ENCODE data around the gene IVD.

IVD gene

GRCh38 chr15:40416056-40416455 lies 10.5 kb downstream of the IVD start:
- Mint-ChIP-seq H3K9me3 (no peaks in the 10 kb centered on the region), H3K27me3 (no peaks in the 10 kb centered on the region)

DNA sequence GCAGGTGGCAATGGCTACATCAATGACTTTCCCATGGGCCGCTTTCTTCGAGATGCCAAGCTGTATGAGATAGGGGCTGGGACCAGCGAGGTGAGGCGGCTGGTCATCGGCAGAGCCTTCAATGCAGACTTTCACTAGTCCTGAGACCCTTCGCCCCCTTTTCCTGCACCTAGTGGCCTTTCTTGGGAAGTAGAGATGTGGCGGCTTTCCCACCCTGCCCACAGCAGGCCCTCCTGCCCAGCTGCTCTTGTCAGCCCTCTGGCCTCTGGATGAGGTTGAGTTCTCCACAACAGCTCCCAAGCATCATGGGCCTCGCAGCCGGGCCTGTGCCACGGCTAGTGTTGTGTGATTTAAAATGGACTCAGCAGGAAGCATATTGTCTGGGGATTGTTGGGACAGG lies 12.5 kb downstream of the IVD start:
- no peak overlapping the region for H3K27ac Mint-ChIP-seq
- peaks cover 48% of the 10 kb centered on the region for H3K36me3 Mint-ChIP-seq (ENCODE audit: low read depth)
- no peaks in the 10 kb centered on the region for H3K9me3 Mint-ChIP-seq
- DNase-seq: no peak
- peaks cover 5% of the 10 kb centered on the region for H3K4me1 Mint-ChIP-seq (ENCODE audit: low read depth)
- H3K27me3 Mint-ChIP-seq: no peaks in the 10 kb centered on the region
- no peak overlapping the region for H3K4me3 Mint-ChIP-seq

More at GRCh38 chr15:40416056-40416455, 10.5 kb downstream of the IVD start:
- Mint-ChIP-seq H3K36me3 (ENCODE audit: low read depth) (peaks cover 67% of the 10 kb centered on the region), H3K4me1 (ENCODE audit: low read depth) (no peaks in the 10 kb centered on the region), H3K4me3 (no peak overlapping the region), H3K27ac (no peak overlapping the region)
- no peak for DNase-seq

DNA sequence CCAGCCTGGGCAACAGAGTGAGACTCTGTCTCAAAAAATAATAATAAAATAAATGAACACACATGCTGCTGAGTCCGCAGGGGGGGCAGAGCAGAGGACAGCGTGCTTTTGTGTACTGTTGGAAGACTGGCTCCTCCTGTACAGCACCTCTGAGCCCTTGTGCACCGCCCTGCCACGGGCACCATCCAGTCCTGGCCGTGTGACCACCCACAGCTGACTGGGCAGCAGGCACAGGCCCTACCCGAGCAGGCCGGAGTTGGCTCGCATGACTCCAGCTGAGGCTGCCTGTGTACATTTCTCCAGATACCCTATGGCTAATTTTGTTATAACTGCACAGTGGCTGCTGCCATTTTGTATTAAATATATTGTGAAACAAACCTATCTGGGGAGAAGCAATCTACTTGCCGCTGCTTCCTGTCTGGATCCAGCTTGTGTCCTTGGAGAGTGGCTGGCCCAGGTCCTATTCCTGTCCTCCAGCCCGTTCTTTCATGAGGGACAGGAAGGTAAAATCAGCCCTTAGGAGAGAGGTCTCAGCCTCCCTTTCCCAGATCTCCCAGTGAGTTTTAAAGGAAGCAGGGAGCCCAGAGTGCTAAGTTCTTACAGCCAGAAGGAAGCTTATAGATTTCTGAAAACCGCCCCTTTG lies 14.6 kb downstream of the IVD start:
- Mint-ChIP-seq H3K4me3 (no peak overlapping the region), H3K36me3 (ENCODE audit: low read depth) (peaks cover 29% of the 10 kb centered on the region), H3K9me3 (no peaks in the 10 kb centered on the region), H3K4me1 (ENCODE audit: low read depth) (peaks cover 5% of the 10 kb centered on the region), H3K27ac (no peak overlapping the region), H3K27me3 (no peaks in the 10 kb centered on the region)
- no peak for DNase-seq

DNA sequence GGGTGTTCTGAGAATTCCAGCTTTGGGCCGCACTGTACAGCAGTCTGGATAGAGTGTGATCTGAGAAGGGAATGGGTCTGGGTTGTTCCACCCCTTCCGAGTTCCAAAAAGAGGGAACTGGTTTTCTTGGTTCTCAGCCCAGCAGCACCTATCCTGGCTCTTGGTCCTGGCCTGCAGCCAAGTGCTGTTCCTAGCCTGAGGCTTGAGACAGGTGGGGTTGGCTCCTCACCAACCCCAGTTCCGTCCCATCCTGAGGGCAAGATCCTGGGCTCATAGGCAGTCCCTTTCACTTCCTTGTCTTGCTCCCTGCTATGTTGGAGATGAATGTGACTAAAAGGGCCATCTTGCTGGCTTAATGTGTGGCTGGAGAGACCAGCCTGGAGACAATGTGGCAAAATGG lies 15.2 kb downstream of the IVD start:
- peaks cover 5% of the 10 kb centered on the region for H3K4me1 Mint-ChIP-seq (ENCODE audit: low read depth)
- no peaks in the 10 kb centered on the region for H3K9me3 Mint-ChIP-seq
- H3K27me3 Mint-ChIP-seq: no peaks in the 10 kb centered on the region
- H3K36me3 Mint-ChIP-seq (ENCODE audit: low read depth): peaks cover 23% of the 10 kb centered on the region
- H3K4me3 Mint-ChIP-seq: no peak overlapping the region
- DNase-seq: no peak
- no peak overlapping the region for H3K27ac Mint-ChIP-seq

- no peak overlapping the region for H3K4me3 Mint-ChIP-seq
- H3K4me1 Mint-ChIP-seq (ENCODE audit: low read depth): peaks cover 5% of the 10 kb centered on the region
- no peaks in the 10 kb centered on the region for H3K9me3 Mint-ChIP-seq
- peaks cover 19% of the 10 kb centered on the region for H3K36me3 Mint-ChIP-seq (ENCODE audit: low read depth)
- H3K27ac Mint-ChIP-seq: no peak overlapping the region
- no peaks in the 10 kb centered on the region for H3K27me3 Mint-ChIP-seq
- peak; percentile 92 for DNase-seq
Observed at GRCh38 chr15:40421246-40422157, 15.9 kb downstream of the IVD start.

DNA sequence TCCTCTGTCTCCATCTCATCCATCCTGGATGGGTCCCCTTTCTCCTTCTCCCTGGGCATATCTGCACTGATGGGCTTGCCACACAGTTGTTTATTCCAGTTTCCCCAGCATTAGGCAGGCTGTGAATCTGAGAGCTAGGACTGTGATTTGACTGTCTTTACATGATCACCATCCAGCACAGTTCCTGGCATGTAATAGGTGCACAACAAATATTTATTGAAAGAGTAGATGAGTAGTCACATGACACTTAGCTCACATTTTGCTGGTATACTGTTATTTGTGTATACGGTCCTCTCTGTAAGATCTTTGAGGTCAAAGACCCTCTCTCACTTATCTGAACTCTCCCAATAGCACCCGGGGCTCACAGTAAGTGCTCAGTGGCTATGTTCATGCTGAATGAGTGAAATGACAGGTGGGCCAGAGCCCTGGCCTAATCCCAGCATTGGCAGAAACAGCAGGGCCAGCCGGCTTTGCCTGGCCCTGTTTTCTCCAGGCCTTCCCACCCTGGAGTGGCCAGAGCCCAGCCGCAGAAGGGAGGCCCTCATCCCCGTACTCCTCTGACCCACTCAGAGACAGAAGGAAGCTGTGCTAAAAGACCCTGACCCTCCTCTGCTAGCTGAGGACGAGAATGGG lies 19.0 kb downstream of the IVD start:
- no peaks in the 10 kb centered on the region for H3K27me3 Mint-ChIP-seq
- no peak overlapping the region for H3K4me3 Mint-ChIP-seq
- H3K4me1 Mint-ChIP-seq (ENCODE audit: low read depth): peaks cover 5% of the 10 kb centered on the region
- H3K27ac Mint-ChIP-seq: no peak overlapping the region
- no peaks in the 10 kb centered on the region for H3K36me3 Mint-ChIP-seq (ENCODE audit: low read depth)
- DNase-seq: no peak
- H3K9me3 Mint-ChIP-seq: no peaks in the 10 kb centered on the region

GRCh38 chr15:40425681-40426080 lies 20.1 kb downstream of the IVD start:
- Mint-ChIP-seq H3K4me3 (no peak overlapping the region), H3K4me1 (ENCODE audit: low read depth) (peaks cover 5% of the 10 kb centered on the region), H3K9me3 (no peaks in the 10 kb centered on the region), H3K27ac (no peak overlapping the region), H3K27me3 (no peaks in the 10 kb centered on the region), H3K36me3 (ENCODE audit: low read depth) (no peaks in the 10 kb centered on the region)
- DNase-seq: no peak

DNA sequence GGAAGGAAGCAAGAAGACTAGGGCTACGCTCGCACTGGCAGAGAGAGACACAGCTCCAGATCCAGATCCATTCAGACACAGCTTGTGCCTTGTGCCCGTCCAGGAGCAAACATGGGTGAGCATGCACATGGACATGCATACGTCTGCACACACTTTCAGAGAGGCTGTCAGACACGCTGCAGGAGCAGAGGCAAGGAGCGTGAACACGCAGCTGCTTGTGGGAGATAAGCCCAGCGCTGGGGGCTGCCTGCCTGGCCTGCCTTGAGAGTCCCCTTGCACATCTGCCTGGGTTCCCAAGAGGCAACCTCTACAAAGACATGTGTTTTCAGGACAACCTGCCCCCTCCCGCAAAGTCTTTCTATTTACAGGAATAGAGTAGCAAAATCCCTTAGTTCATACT lies 21.6 kb downstream of the IVD start:
- no peaks in the 10 kb centered on the region for H3K27me3 Mint-ChIP-seq
- no peaks in the 10 kb centered on the region for H3K4me1 Mint-ChIP-seq (ENCODE audit: low read depth)
- H3K36me3 Mint-ChIP-seq (ENCODE audit: low read depth): no peaks in the 10 kb centered on the region
- no peak for DNase-seq
- no peak overlapping the region for H3K27ac Mint-ChIP-seq
- no peak overlapping the region for H3K4me3 Mint-ChIP-seq
- H3K9me3 Mint-ChIP-seq: no peaks in the 10 kb centered on the region

- Mint-ChIP-seq H3K4me1 (ENCODE audit: low read depth) (no peaks in the 10 kb centered on the region), H3K36me3 (ENCODE audit: low read depth) (no peaks in the 10 kb centered on the region), H3K9me3 (no peaks in the 10 kb centered on the region), H3K27ac (no peak overlapping the region), H3K27me3 (no peaks in the 10 kb centered on the region), H3K4me3 (no peak overlapping the region)
- DNase-seq: no peak
Observed at GRCh38 chr15:40428185-40428584, 22.6 kb downstream of the IVD start.

DNA sequence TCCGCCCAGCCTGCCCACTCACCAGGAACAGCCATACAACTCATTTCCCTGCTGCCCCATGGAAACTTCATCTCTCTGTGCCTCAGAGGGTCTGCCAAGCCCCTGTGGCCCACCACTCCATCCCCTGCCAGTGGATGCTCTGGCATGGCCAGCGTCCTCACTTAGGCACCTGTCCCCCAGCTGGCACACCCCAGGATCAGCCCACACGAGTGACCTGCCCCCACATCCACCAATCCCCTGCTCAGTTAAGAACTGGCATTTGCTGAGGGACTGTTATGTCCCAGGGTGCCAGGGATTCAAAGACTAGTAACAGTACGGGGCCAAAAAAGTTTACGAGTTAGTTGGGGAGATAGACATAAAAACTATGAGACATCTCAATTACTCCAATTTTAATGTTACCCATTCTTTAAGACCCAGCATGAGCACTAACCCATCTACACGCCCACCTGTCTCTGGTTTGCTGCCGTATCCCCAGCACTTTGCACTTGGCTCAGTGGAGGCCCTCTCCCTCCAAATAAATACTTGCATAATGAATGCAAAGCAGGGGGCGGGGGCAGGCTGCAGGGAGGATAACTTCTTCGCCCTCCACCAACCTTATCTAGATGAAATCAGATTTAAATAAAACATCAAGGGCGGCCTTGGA lies 23.6 kb downstream of the IVD start:
- Mint-ChIP-seq H3K27ac (no peak overlapping the region), H3K4me1 (ENCODE audit: low read depth) (no peaks in the 10 kb centered on the region), H3K9me3 (no peaks in the 10 kb centered on the region), H3K27me3 (no peaks in the 10 kb centered on the region), H3K4me3 (no peak overlapping the region), H3K36me3 (ENCODE audit: low read depth) (no peaks in the 10 kb centered on the region)
- no peak for DNase-seq

- Mint-ChIP-seq H3K27me3 (peaks cover 4% of the 10 kb centered on the region), H3K9me3 (no peaks in the 10 kb centered on the region), H3K27ac (no peak overlapping the region), H3K4me1 (ENCODE audit: low read depth) (no peaks in the 10 kb centered on the region), H3K36me3 (ENCODE audit: low read depth) (no peaks in the 10 kb centered on the region), H3K4me3 (no peak overlapping the region)
- no peak for DNase-seq
Observed at GRCh38 chr15:40430271-40430805, 24.7 kb downstream of the IVD start.

DNA sequence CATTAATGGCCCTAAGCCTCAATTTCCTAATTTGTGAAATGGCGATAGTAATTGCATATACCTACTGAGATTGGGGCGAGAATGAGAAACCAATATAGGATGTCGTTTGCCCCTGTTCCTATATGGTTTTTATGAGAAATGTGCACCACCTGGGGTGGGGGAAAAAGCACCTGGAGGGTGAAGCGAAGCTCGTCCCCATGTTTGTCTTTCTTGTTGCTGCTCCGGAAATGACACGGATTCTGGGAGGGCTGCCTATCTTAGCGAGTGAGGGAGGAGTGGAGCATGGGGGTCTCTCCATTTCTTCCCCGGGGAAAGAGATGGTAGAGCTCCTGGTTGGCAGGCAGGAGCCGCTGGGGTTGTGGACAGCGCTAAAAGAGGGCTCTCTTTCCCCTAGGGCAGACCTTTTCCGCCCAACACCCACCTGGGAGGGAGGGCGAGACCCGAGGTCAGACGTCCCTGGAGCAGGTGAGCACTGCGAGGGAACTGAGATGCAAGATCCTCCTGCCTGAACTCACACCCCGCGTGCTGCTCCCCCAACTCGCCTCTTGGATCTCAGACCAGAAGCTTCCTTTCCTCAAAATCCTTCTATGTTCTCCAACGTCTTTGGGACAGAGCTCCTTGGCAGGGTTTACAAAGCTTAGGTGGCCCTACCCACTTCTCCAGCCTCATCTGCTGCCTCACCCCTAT lies 29.6 kb downstream of the IVD start:
- Mint-ChIP-seq H3K4me1 (ENCODE audit: low read depth) (peaks cover 27% of the 10 kb centered on the region), H3K9me3 (no peaks in the 10 kb centered on the region), H3K4me3 (no peak overlapping the region), H3K27me3 (peaks cover 46% of the 10 kb centered on the region), H3K36me3 (ENCODE audit: low read depth) (no peaks in the 10 kb centered on the region), H3K27ac (no peak overlapping the region)
- DNase-seq: no peak

DNA sequence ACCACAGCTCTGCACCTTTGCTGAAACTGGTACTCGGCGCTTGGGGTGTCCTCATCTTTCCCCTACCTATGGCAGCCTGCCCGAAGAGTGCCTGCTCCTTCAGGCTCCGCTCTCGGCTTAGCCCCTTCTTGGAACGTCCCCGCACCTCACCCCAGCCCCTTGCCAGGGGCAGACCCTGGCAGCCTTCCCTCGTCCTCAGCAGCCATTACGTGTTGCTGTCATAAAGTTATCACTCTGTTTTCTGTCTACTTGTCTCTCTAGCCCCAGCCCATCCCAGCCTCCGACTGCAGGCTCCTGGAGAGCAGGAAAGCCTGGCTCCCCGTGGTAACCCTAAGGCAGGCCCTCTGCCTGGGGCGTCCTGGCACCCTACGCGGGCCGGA lies 30.1 kb downstream of the IVD start:
- Mint-ChIP-seq H3K4me1 (ENCODE audit: low read depth) (peaks cover 29% of the 10 kb centered on the region), H3K36me3 (ENCODE audit: low read depth) (no peaks in the 10 kb centered on the region), H3K27ac (no peak overlapping the region), H3K27me3 (peaks cover 47% of the 10 kb centered on the region), H3K4me3 (no peak overlapping the region), H3K9me3 (no peaks in the 10 kb centered on the region)
- no peak for DNase-seq
